ENCODE results near the gene MEOX2. TPM values are rescaled to one million over a fixed set of nuclear protein-coding genes. Genes with fewer than 3 reads are reported as not detected.

MEOX2 gene
- total RNA-seq, 1 donor from 2014 or later: 1.7 TPM

DNA sequence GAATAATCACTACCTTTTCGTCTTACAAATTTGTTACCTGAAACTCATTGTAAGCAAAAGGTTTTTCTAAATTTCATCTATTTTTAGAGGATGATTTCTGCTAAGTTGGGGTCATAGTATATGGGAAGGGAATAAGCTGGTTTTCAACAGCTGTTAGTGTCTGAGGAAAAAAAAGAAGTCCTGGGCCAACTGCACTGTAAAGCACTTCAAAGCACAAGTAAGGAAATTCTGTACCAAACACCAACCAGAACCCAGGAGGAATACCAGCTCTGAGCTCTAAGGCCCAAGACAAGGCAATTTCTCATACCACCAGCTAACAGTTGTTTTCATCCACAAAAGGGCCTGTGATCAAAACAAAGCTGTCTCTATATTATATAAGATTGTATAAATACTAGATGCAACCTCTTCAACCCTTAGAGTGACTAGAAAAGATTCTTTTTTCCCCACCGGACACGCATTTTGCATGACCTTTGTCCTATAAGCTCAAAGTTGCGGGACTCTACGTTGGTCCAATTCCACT is 6.1 kb upstream of the MEOX2 start:
- Histone ChIP-seq H3K27me3 (no peaks in the 10 kb centered on the region), H3K36me3 (no peaks in the 10 kb centered on the region), H3K4me3 (no peak overlapping the region), H3K27ac (no peak overlapping the region), H3K4me1 (no peaks in the 10 kb centered on the region), H3K9me3 (no peaks in the 10 kb centered on the region)
- TF ChIP-seq POLR2A (IDR thresholded peaks at IDR 0.05) (no peak), POLR2AphosphoS5 (IDR thresholded peaks at IDR 0.05; ENCODE audit: insufficient read depth in 1 of 2, low read depth in 1 of 2) (no peak)
- TF ChIP-seq, protein P1, sequence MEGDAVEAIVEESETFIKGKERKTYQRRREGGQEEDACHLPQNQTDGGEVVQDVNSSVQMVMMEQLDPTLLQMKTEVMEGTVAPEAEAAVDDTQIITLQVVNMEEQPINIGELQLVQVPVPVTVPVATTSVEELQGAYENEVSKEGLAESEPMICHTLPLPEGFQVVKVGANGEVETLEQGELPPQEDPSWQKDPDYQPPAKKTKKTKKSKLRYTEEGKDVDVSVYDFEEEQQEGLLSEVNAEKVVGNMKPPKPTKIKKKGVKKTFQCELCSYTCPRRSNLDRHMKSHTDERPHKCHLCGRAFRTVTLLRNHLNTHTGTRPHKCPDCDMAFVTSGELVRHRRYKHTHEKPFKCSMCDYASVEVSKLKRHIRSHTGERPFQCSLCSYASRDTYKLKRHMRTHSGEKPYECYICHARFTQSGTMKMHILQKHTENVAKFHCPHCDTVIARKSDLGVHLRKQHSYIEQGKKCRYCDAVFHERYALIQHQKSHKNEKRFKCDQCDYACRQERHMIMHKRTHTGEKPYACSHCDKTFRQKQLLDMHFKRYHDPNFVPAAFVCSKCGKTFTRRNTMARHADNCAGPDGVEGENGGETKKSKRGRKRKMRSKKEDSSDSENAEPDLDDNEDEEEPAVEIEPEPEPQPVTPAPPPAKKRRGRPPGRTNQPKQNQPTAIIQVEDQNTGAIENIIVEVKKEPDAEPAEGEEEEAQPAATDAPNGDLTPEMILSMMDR (IDR thresholded peaks at IDR 0.05): no peak
- intact Hi-C loops (cut with DNase I): no loop called here
- no peak for DNase-seq (ENCODE audit: extremely low spot score in 2 of 2)

DNA sequence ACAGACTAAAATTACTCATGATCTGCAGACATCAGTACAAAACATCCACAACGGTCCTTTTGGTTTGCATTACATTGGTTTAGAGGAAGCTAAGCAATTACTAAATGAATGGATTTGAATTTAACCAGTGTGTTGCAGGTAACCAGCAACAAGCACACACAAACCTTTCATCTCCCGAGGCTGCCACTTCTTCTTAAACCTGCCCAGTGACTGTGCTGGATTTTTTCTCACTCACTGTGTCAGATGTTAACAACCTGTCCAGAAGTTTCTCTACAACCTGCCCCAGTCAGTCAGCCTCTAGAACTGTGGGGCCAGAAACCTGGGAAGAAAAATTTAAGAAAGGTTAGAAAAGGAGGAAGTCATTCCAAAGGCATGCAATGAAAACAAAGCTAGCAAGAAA is 2.4 kb upstream of the MEOX2 start:
- H3K4me3 ChIP-seq: no peak overlapping the region
- intact Hi-C loops (cut with DNase I): loop anchor here (5.0 kb wide), 2 partner anchors 78 to 378 kb away; no protein-coding TSS in a partner anchor

DNA sequence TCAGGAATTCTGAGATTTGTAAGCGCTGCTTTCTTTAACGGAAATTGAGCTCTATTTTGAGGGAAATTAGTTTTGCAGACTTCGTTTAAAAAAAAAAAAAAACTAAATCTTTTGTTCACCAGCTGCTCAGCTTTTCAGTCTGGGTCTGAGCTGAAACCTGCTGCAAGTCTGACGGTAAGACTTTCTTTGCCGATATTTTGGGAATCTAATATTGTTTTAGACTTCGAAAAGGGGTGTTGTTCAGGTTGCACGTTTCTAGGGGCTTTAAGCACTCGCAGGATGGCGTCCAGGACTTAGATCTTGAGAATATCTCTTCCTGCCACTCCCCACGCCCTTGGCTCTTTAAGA is 1.8 kb upstream of the MEOX2 start:
- Histone ChIP-seq H3K27me3 (peaks cover 5% of the 10 kb centered on the region), H3K27ac (no peak overlapping the region), H3K4me3 (peak overlapping the region in 1 of 2 donors; percentile 51), H3K4me1 (peaks cover 22% of the 10 kb centered on the region), H3K9me3 (no peaks in the 10 kb centered on the region), H3K36me3 (no peaks in the 10 kb centered on the region)
- TF ChIP-seq, protein P1 (IDR thresholded peaks at IDR 0.05): no peak
- no peak for TF ChIP-seq POLR2A (IDR thresholded peaks at IDR 0.05)
- no peak for TF ChIP-seq POLR2AphosphoS5 (IDR thresholded peaks at IDR 0.05; ENCODE audit: insufficient read depth in 1 of 2, low read depth in 1 of 2)
- no peak for DNase-seq (ENCODE audit: extremely low spot score in 2 of 2)
- intact Hi-C loops (cut with DNase I): loop anchor here (5.0 kb wide), 2 partner anchors 79 to 379 kb away; no protein-coding TSS in a partner anchor

More for the DNA sequence above, 2.4 kb upstream of the MEOX2 start:
- peaks cover 5% of the 10 kb centered on the region for H3K27me3 ChIP-seq
- peaks cover 22% of the 10 kb centered on the region for H3K4me1 ChIP-seq
- DNase-seq (ENCODE audit: extremely low spot score in 2 of 2): no peak
- H3K36me3 ChIP-seq: no peaks in the 10 kb centered on the region
- no peaks in the 10 kb centered on the region for H3K9me3 ChIP-seq
- TF ChIP-seq POLR2A (IDR thresholded peaks at IDR 0.05): no peak
- H3K27ac ChIP-seq: no peak overlapping the region

DNA sequence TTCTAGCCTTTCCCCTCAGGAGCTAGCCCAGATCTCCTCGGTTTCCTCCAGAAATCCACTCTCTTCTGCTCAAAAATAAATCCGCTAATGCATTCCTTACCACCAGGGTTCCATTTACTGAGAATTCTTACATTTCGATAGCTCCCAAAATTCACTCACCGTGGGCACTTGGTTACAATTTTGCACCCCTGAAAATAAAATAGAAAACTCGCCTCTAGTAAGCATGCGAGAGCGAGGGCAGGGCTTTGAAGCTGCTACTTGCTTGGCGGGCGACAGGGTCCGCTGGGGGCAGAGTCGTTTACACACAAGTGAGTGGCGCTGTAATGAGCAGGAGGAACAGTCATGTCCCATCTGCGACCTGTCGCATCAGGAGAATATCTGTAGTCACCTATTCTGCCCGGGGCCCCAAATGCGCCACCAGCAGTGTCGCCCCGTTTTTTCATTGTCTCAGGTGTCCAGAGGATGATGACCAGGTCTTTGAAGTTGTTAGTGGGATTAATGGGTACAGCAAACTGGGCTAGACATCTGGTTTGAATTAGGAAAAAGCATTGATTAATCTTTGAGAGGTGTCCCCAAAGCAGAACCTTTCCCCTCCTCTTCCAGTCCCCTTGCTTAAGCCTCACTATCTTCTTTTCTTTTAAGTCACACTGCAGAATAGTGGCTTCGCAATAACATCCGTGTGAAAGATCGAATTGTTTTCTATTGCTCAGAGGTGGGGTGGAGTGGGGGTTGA is 1.2 kb upstream of the MEOX2 start:
- TF ChIP-seq POLR2AphosphoS5 (IDR thresholded peaks at IDR 0.05; ENCODE audit: insufficient read depth in 1 of 2, low read depth in 1 of 2) (no peak), POLR2A (IDR thresholded peaks at IDR 0.05) (no peak)
- TF ChIP-seq, protein P1 (IDR thresholded peaks at IDR 0.05): no peak

DNA sequence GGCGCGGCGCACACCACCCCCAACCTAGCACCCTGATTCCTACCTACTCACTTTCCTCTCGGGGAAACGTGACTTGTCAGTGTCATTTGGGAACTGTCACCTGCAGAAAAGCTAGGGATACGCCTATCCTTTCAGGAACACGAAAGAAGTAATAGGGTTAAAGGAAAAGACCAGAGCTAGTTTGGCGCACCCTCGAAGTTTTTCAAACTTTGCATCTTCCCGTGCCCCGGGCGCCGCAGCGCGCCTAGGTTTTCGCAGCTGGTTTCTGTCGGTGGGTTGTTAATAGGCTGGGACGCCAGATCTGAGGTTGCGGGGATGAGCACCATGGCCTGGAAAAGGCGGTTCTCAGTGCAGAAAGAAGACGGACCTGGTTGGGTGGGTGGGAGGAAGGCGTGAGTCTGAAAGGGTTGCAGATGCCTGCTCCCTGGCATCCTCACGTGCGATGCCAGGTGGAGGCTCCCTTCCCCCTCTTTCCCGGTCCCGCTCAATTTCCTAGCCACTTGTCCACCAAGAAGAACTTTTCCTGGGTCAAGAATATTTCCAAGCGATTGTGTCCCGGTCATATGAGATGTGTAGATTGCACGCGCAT is 568 bp upstream of the MEOX2 start:
- H3K36me3 ChIP-seq: no peaks in the 10 kb centered on the region
- peaks cover 22% of the 10 kb centered on the region for H3K4me1 ChIP-seq
- peak overlapping the region; percentile 51 to 52 for H3K4me3 ChIP-seq
- H3K9me3 ChIP-seq: no peaks in the 10 kb centered on the region
- peak overlapping the region; percentile 85 for H3K27ac ChIP-seq
- TF ChIP-seq POLR2AphosphoS5 (IDR thresholded peaks at IDR 0.05; ENCODE audit: insufficient read depth in 1 of 2, low read depth in 1 of 2): peak in 1 of 2 donors; percentile 36
- TF ChIP-seq, protein P1 (IDR thresholded peaks at IDR 0.05): no peak
- no peak for TF ChIP-seq POLR2A (IDR thresholded peaks at IDR 0.05)
- peaks cover 5% of the 10 kb centered on the region for H3K27me3 ChIP-seq
- intact Hi-C loops (cut with DNase I): loop anchor here (5.0 kb wide), 2 partner anchors 80 to 380 kb away; no protein-coding TSS in a partner anchor
- no peak for DNase-seq (ENCODE audit: extremely low spot score in 2 of 2)

More for the DNA sequence above, 1.2 kb upstream of the MEOX2 start:
- H3K4me3 ChIP-seq: peak overlapping the region; percentile 51 to 52
- DNase-seq (ENCODE audit: extremely low spot score in 2 of 2): no peak
- peaks cover 5% of the 10 kb centered on the region for H3K27me3 ChIP-seq
- no peaks in the 10 kb centered on the region for H3K9me3 ChIP-seq
- H3K36me3 ChIP-seq: no peaks in the 10 kb centered on the region
- peaks cover 22% of the 10 kb centered on the region for H3K4me1 ChIP-seq
- intact Hi-C loops (cut with DNase I): loop anchor here (5.0 kb wide), 2 partner anchors 80 to 380 kb away; no protein-coding TSS in a partner anchor
- peak overlapping the region; percentile 6 for H3K27ac ChIP-seq

Measured in vagina (tissue), 2 donors.